Endodermal cell (in vitro differentiated cells): ENCODE results near the gene ARHGAP10. TPM values are rescaled to one million over a fixed set of nuclear protein-coding genes. Genes with fewer than 3 reads are reported as not detected.

Source experiments
- DNase-seq: peaks from one replicate; pipeline ENCODE4 v3.0.0-alpha.2; 2017
- H3K27ac ChIP-seq: 2 replicates; pipeline ENCODE4 v1.5.1; 2013; ENCODE audit warnings: mild to moderate bottlenecking, low read depth, low read length, moderate library complexity
- H3K27me3 ChIP-seq: 2 replicates; pipeline ENCODE4 v1.6.1; 2013; ENCODE audit warnings: mild to moderate bottlenecking, low read length, moderate library complexity; ENCODE audit not compliant: insufficient read depth, control insufficient read depth, poor library complexity, severe bottlenecking
- H3K36me3 ChIP-seq: 2 replicates; pipeline ENCODE4 v1.7.0; 2013; ENCODE audit warnings: mild to moderate bottlenecking, low read length, moderate library complexity; ENCODE audit not compliant: control insufficient read depth, insufficient read depth
- H3K4me1 ChIP-seq: one replicate; pipeline ENCODE4 v1.7.0; 2013; ENCODE audit warnings: low read length; ENCODE audit not compliant: control insufficient read depth, insufficient read depth
- H3K4me3 ChIP-seq: 2 replicates; pipeline ENCODE4 v1.5.1; 2013; ENCODE audit warnings: mild to moderate bottlenecking, low read length, moderate library complexity
- H3K9ac ChIP-seq: 2 replicates; pipeline ENCODE4 v1.6.1; 2013; ENCODE audit warnings: mild to moderate bottlenecking, low read length, moderate library complexity; ENCODE audit not compliant: poor library complexity, severe bottlenecking; ENCODE audit errors: extremely low read depth
- H3K9me3 ChIP-seq: 2 replicates; pipeline ENCODE4 v1.6.1; 2013; ENCODE audit warnings: mild to moderate bottlenecking, low read length, moderate library complexity; ENCODE audit not compliant: control insufficient read depth
- H3K27ac Mint-ChIP-seq: 2 replicates; pipeline ENCODE4 v1.8.0; 2020; ENCODE audit warnings: mixed read lengths
- H3K27me3 Mint-ChIP-seq: 2 replicates; pipeline ENCODE4 v1.8.0; 2021; ENCODE audit warnings: mild to moderate bottlenecking, mixed read lengths; ENCODE audit not compliant: insufficient read depth
- H3K36me3 Mint-ChIP-seq: 2 replicates; pipeline ENCODE4 v1.8.0; 2020; ENCODE audit warnings: low read depth, mixed read lengths
- H3K4me1 Mint-ChIP-seq: 2 replicates; pipeline ENCODE4 v1.8.0; 2020; ENCODE audit warnings: mixed read lengths
- H3K4me3 Mint-ChIP-seq: 2 replicates; pipeline ENCODE4 v1.8.0; 2020; ENCODE audit warnings: mild to moderate bottlenecking, moderate library complexity, mixed read lengths
- H3K9me3 Mint-ChIP-seq: 2 replicates; pipeline ENCODE4 v1.8.0; 2020; ENCODE audit warnings: mild to moderate bottlenecking, mixed read lengths
- CTCF ChIP-seq: fragments of 200-600 bp; sonication (generic); conservative IDR thresholded peaks from 2 replicates; pipeline ENCODE4 v1.5.0; 2021; ENCODE audit warnings: antibody characterized with exemption, mild to moderate bottlenecking
- WGBS, 2 experiments: methylation state at CpG; one replicate each; pipeline versions ENCODE4 v1.1.5 to v1.1.7; 2013; ENCODE audit warnings: missing lambda C conversion rate in 2 of 2, mixed read lengths in 1 of 2; ENCODE audit not compliant: insufficient coverage in 1 of 2, insufficient read length in 1 of 2; 5-methylcytosine and 5-hydroxymethylcytosine counted together
- total RNA-seq, 2 donors: library from RNA; stranded (reverse); fragmentation: NEBNext Ultra II Directional in 1 of 2; extraction: Animal tissue kit (Norgen Biotek cat#: 25700) in 1 of 2; gene quantifications; 2 replicates in 1 of 2; 3 replicates in 1 of 2; pipeline ENCODE4 v1.2.1, GENCODE V29; 2021

ARHGAP10 gene
- total RNA-seq, 2 donors from 2014 or later = 9.1 to 11.8 TPM

DNA sequence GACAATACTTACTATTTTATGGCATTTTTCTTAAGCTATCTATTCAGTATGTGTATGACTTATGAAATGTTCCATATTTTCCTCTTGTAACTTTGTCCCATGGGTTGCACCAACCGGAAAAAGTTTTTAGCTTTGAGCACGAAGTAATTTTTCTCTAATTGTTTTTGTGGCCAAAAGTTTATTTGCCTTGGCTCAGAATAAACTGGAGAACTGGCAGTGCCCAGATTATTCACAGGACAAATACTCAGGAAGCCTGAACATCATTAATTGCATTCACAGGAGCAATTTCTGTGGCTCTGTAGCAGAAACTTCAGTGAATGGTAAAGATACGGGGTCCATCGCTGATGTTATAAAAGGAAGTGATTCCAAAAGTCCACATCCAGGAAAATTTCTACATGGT, 184.5 kb downstream of the ARHGAP10 start:
- H3K4me1 ChIP-seq = no peaks in the 10 kb centered on the region
- Mint-ChIP-seq H3K27ac (no peak overlapping the region), H3K9me3 (no peaks in the 10 kb centered on the region), H3K4me1 (no peaks in the 10 kb centered on the region), H3K36me3 (peaks cover 4% of the 10 kb centered on the region), H3K27me3 (peaks cover 16% of the 10 kb centered on the region), H3K4me3 (no peak overlapping the region)
- no peak for DNase-seq
- no peak for TF ChIP-seq CTCF
- 88 to 100% methylated on average over 4 of the region's 4 CpGs for WGBS, 2 experiments
- no peak overlapping the region for H3K27ac ChIP-seq
- no peaks in the 10 kb centered on the region for H3K9me3 ChIP-seq
- H3K9ac ChIP-seq = no peak overlapping the region
- H3K4me3 ChIP-seq = no peak overlapping the region
- H3K36me3 ChIP-seq = no peaks in the 10 kb centered on the region
- peaks cover 10% of the 10 kb centered on the region for H3K27me3 ChIP-seq

DNA sequence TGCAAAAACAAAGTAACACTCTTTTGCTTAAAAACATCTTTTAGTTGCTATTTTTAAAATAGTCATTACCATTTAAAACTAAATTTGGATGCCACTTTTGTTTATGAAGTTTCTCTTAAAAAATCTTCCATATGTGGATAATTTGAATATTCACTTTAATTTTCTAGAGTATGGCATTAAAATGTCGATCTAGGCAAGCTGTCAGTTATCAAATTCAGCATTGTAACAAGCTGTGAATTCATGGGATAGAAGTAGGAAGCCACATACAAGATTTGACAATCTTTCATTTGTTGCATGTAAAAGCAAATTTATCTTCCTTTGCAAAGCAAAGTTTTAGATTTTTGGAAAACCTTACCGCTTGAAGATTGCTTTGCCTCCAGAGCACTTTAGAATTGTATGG, 191.5 kb downstream of the ARHGAP10 start:
- Histone ChIP-seq H3K9me3 (no peaks in the 10 kb centered on the region), H3K27ac (no peak overlapping the region), H3K4me3 (no peak overlapping the region), H3K36me3 (no peaks in the 10 kb centered on the region), H3K4me1 (peaks cover 12% of the 10 kb centered on the region), H3K27me3 (peaks cover 58% of the 10 kb centered on the region), H3K9ac (no peak overlapping the region)
- Mint-ChIP-seq H3K27me3 (peaks cover 44% of the 10 kb centered on the region), H3K36me3 (no peaks in the 10 kb centered on the region), H3K27ac (no peak overlapping the region), H3K4me1 (peaks cover 5% of the 10 kb centered on the region), H3K4me3 (no peak overlapping the region), H3K9me3 (no peaks in the 10 kb centered on the region)
- 80 to 94% methylated on average over 1 to 2 of the region's 2 CpGs for WGBS, 2 experiments
- TF ChIP-seq CTCF = no peak
- no peak for DNase-seq

DNA sequence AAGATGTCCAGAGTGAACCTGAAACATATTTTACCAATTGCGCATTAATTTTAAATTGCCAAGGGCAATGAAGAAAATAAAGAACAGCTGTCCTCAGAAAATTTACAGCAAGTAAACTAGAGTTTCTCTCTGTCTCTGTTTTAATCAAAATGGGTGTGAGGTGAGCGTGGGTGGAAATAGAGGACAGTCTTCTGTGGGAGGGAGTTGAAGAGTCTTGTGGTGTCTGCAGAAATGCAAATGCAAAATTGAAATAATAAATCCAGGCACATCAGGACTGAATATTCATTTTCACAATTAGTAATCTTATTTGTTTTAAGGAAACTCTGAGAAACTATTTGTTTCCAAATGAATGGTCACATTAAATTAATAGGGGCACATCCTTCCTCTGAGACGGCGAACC, 192.0 kb downstream of the ARHGAP10 start:
- no peak overlapping the region for H3K9ac ChIP-seq
- no peak for DNase-seq
- H3K9me3 ChIP-seq = no peaks in the 10 kb centered on the region
- H3K27me3 ChIP-seq = peaks cover 63% of the 10 kb centered on the region
- H3K4me3 Mint-ChIP-seq = no peak overlapping the region
- peaks cover 5% of the 10 kb centered on the region for H3K4me1 Mint-ChIP-seq
- peaks cover 44% of the 10 kb centered on the region for H3K27me3 Mint-ChIP-seq
- no peaks in the 10 kb centered on the region for H3K9me3 Mint-ChIP-seq
- 80 to 90% methylated on average over 1 to 4 of the region's 4 CpGs for WGBS, 2 experiments
- H3K27ac ChIP-seq = no peak overlapping the region
- TF ChIP-seq CTCF = no peak
- no peaks in the 10 kb centered on the region for H3K36me3 ChIP-seq
- no peaks in the 10 kb centered on the region for H3K36me3 Mint-ChIP-seq
- H3K4me1 ChIP-seq = peaks cover 12% of the 10 kb centered on the region
- H3K4me3 ChIP-seq = no peak overlapping the region
- no peak overlapping the region for H3K27ac Mint-ChIP-seq
